Activated T-helper 17 cell treated with anti-CD3 and anti-CD28 coated beads, Interleukin-2, amount 50 U/mL, for 72 hours (primary cell): ENCODE results near the gene PSMB4. TPM values are rescaled to one million over a fixed set of nuclear protein-coding genes. Genes with fewer than 3 reads are reported as not detected.

Experiments used
- ATAC-seq: fragments of 150-1000 bp; cut with Tn5 transposase; replicated peaks from 2 replicates; pipeline ENCODE4 v1.10.0; 2021; ENCODE audit warnings: mild to moderate bottlenecking, moderate library complexity
- H3K27ac Mint-ChIP-seq: one replicate; pipeline ENCODE4 v1.8.0; 2022; ENCODE audit warnings: mixed read lengths
- H3K27me3 Mint-ChIP-seq: one replicate; pipeline ENCODE4 v1.8.0; 2022; ENCODE audit warnings: mixed read lengths
- H3K36me3 Mint-ChIP-seq: one replicate; pipeline ENCODE4 v1.8.0; 2022; ENCODE audit warnings: low read depth, mild to moderate bottlenecking, mixed read lengths
- H3K4me1 Mint-ChIP-seq: one replicate; pipeline ENCODE4 v1.8.0; 2022; ENCODE audit warnings: mixed read lengths
- H3K4me3 Mint-ChIP-seq: one replicate; pipeline ENCODE4 v1.8.0; 2022; ENCODE audit warnings: mild to moderate bottlenecking, mixed read lengths
- H3K9me3 Mint-ChIP-seq: one replicate; pipeline ENCODE4 v1.8.0; 2022; ENCODE audit warnings: mixed read lengths
- total RNA-seq, 2 donors: library from RNA; stranded (reverse); gene quantifications; one replicate each; pipeline ENCODE4 v1.2.3, GENCODE V29; 2022

Gene PSMB4
- total RNA-seq, 2 donors from 2014 or later = 329 to 417 TPM

DNA sequence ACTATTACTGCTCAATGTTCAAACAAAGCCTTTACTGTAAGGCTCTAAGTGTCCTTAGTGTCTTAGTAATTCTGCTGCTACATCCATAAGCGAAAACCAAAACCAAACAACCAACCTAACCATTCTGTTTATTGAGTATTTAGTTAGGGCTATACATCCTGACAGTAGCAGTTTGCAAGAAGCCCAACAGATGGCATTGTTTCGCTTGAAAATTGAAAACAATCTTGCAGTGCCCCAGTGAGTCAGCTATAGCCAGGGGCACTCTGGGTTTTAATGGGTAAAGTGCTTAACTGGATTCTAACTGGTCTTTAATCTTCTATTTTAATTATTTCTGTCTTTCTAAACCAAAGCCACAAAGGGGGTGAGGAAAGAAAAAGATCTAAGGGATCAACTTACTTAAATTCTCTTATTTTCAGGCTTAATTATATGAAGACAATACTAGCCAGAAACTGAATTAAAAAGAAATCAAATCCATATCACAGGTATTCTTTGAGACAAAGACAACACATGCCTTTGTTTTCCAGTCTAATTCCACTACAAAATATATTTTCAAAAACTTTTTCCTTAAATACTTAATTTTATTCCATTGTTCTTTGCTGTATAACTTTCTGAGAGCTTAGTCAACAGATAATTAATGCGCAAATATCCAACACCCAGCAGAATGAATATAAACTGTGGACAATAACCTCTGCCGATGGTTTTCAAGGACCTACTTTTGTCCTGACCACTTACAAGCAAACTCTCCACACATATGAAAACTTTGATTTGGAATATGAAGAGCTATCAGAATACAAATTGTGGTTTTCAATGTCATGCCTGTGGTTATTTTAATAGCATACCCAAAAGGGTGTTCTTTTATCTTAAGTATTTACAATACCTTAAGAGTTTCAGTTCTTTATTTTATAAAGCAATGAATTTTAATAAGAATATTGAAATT, 44.7 kb downstream of the PSMB4 start:
- Mint-ChIP-seq H3K9me3 (no peaks in the 10 kb centered on the region), H3K27ac (no peak overlapping the region), H3K27me3 (no peaks in the 10 kb centered on the region), H3K36me3 (peaks cover 42% of the 10 kb centered on the region), H3K4me3 (peak overlapping the region; percentile 31), H3K4me1 (peaks cover 17% of the 10 kb centered on the region)
- ATAC-seq = peak; percentile 94

DNA sequence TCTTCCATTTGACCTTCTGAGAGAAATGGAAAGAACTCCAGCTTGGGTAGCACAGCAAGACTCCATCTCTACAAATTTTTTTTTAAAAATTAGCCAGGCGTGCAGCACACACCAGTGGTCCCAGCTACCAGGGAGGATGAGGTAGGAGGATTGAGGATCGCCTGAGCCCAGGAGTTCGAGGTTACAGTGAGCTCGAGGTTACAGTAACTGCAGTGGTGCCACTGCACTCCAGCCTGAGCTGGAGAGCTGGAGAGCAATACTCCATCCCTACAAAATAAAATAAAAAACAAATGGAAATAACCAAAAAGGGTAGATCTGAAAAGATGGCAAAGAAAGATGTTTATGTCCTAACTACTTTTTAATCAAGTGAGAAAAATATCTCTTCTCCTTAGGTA, 45.4 kb downstream of the PSMB4 start:
- peak overlapping the region; percentile 31 for H3K4me3 Mint-ChIP-seq
- no peak for ATAC-seq
- no peaks in the 10 kb centered on the region for H3K9me3 Mint-ChIP-seq
- no peak overlapping the region for H3K27ac Mint-ChIP-seq
- H3K27me3 Mint-ChIP-seq = no peaks in the 10 kb centered on the region
- peaks cover 18% of the 10 kb centered on the region for H3K4me1 Mint-ChIP-seq
- peaks cover 38% of the 10 kb centered on the region for H3K36me3 Mint-ChIP-seq

DNA sequence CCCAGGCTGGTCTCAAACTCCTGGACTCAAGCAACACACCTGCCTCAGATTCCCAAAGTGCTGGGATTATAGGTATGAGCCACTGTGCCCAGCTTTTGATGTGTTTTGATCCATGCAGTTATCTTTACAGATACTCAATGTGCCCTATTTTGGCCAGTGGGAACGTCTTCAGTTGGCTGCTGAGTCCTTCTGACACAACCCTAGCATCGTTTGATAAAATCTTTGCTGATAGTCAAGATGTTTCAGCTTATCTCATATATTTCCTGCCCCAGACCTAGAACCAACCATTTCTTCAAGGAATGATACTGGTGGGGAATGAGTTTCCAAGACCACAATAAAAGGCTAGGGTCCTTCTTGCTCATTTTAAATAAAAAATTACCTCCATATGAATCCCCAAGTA, 48.3 kb downstream of the PSMB4 start:
- no peaks in the 10 kb centered on the region for H3K9me3 Mint-ChIP-seq
- H3K27me3 Mint-ChIP-seq = no peaks in the 10 kb centered on the region
- H3K27ac Mint-ChIP-seq = peak overlapping the region; percentile 48
- H3K4me3 Mint-ChIP-seq = no peak overlapping the region
- no peak for ATAC-seq
- H3K4me1 Mint-ChIP-seq = peaks cover 11% of the 10 kb centered on the region
- peaks cover 19% of the 10 kb centered on the region for H3K36me3 Mint-ChIP-seq

Other genes with a start within 250 kb of the PSMB4 start
- gene TNFAIP8L2, start 242.9 kb upstream of the PSMB4 start, total RNA-seq = 10 to 100 TPM; 12.0 to 22.9 TPM
- gene LYSMD1, start 233.7 kb upstream of the PSMB4 start, total RNA-seq = 10 to 100 TPM in 1 of 2 donors, 1 to 10 TPM in 1; 7.9 to 15.7 TPM
- gene SCNM1, start 233.4 kb upstream of the PSMB4 start, total RNA-seq = 10 to 100 TPM; 55.3 to 69.4 TPM
- 1 to 10 TPM in 1 of 2 donors, under 1 TPM in 1; 0.82 to 1.5 TPM for gene TMOD4, start 223.6 kb upstream of the PSMB4 start, total RNA-seq
- 10 to 100 TPM; 62.2 to 77.9 TPM for gene VPS72, start 209.4 kb upstream of the PSMB4 start, total RNA-seq
- gene PIP5K1A, start 201.0 kb upstream of the PSMB4 start, total RNA-seq = 10 to 100 TPM; 72.2 to 80.7 TPM
- 100 to 1,000 TPM; 174 to 196 TPM for gene PSMD4, start 144.8 kb upstream of the PSMB4 start, total RNA-seq
- gene ZNF687, start 117.3 kb upstream of the PSMB4 start, total RNA-seq = 10 to 100 TPM; 24.9 to 29.6 TPM
- gene PI4KB, start 72.2 kb upstream of the PSMB4 start, total RNA-seq = 10 to 100 TPM; 70.0 to 76.8 TPM
- gene RFX5, start 52.3 kb upstream of the PSMB4 start, total RNA-seq = 10 to 100 TPM; 48.0 to 86.0 TPM
- not detected for gene SELENBP1, start 26.9 kb upstream of the PSMB4 start, total RNA-seq
- 10 to 100 TPM; 87.5 to 93.4 TPM for gene POGZ, start 59.9 kb downstream of the PSMB4 start, total RNA-seq
- gene CGN, start 111.8 kb downstream of the PSMB4 start, total RNA-seq = 1 to 10 TPM; 2.7 to 5.5 TPM
- 1 to 10 TPM; 3.7 to 5.8 TPM for gene TUFT1, start 140.7 kb downstream of the PSMB4 start, total RNA-seq
- 10 to 100 TPM; 33.6 to 36.3 TPM for gene SNX27, start 212.5 kb downstream of the PSMB4 start, total RNA-seq